ENCODE measurements around the gene IPCEF1. TPM values are rescaled to one million over a fixed set of nuclear protein-coding genes. Genes with fewer than 3 reads are reported as not detected.

The IPCEF1 gene
- total RNA-seq, 3 donors from 2014 or later (not counting 1 experiment from before 2014, with no cell fraction given): 31.4 to 53.2 (median 45.5) TPM

DNA sequence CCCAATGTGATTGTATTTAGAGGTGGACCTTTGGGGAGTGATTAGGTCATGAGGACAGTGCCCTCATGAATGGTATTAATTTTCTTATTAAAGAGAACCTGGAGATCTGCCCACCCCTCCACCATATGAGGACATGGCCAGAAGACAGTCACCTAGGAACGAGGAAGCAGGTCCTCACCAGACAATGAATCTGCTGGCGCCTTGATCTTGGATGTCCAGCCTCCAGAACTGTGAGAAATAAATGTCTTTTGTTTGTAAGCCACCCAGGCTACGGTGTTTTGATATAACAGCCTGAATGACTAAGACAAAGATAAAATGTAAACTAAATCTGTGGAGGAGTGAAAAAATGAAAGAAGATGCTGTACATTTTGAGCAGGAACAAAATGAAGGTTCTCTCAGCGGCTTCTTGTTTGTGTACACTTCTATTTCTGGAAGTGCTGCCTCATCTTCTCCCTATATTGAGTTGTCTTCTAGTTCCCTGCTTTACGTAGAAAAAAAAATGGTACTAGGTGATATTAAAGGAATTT is 1.5 kb upstream of the IPCEF1 start:
- peaks cover 6 to 10% of the 10 kb centered on the region in 2 donors for H3K27me3 Mint-ChIP-seq (ENCODE audit: low read depth in 2 of 2)
- no peak overlapping the region for H3K27ac ChIP-seq (ENCODE audit: low read length)
- ATAC-seq (no peak), DNase-seq (no peak)
- H3K9me3 Mint-ChIP-seq: peaks cover 7 to 8% of the 10 kb centered on the region in 2 donors
- H3K4me3 ChIP-seq (ENCODE audit: low read length): no peak overlapping the region
- TF ChIP-seq CTCF (IDR thresholded peaks at IDR 0.05): no peak
- no peaks in the 10 kb centered on the region for H3K36me3 Mint-ChIP-seq
- no peaks in the 10 kb centered on the region for H3K9me3 ChIP-seq (ENCODE audit: control insufficient read depth, insufficient read depth, low read length)
- 90% methylated on average over 4 of the region's 5 CpGs for WGBS (ENCODE audit: insufficient coverage)
- peaks cover 7% of the 10 kb centered on the region for H3K4me1 ChIP-seq (ENCODE audit: control insufficient read depth, insufficient read depth, low read length)
- intact Hi-C loops (cut with micrococcal nuclease): no loop called here
- no peak overlapping the region for H3K4me3 Mint-ChIP-seq
- H3K36me3 ChIP-seq (ENCODE audit: control insufficient read depth, insufficient read depth, low read length): no peaks in the 10 kb centered on the region
- H3K27ac Mint-ChIP-seq: no peak overlapping the region
- no peaks in the 10 kb centered on the region for H3K27me3 ChIP-seq (ENCODE audit: control insufficient read depth, insufficient read depth, low read length)
- peaks cover 7 to 23% of the 10 kb centered on the region in 2 donors for H3K4me1 Mint-ChIP-seq

DNA sequence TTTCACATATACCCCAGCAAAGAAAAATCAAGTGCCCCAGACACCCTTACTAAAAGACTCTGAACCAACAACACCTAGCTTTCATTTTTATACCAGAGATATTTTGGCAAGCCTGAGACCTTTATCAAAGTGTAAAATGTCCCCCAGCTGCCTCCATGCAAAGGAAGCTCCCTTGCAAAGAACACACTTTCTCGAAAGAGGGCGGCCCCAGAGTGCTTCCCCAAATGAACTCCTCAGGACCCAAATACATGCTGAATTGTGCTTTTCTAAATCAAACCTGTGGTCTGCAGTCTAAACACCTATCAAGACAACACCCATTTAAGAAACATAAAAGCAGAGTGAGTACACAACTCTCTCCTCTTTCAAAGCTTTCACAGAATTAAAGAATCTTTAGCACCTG is 490 bp downstream of the IPCEF1 start:
- Histone ChIP-seq H3K4me3 (ENCODE audit: low read length) (no peak overlapping the region), H3K27me3 (ENCODE audit: control insufficient read depth, insufficient read depth, low read length) (no peaks in the 10 kb centered on the region), H3K36me3 (ENCODE audit: control insufficient read depth, insufficient read depth, low read length) (no peaks in the 10 kb centered on the region), H3K4me1 (ENCODE audit: control insufficient read depth, insufficient read depth, low read length) (peaks cover 7% of the 10 kb centered on the region), H3K27ac (ENCODE audit: low read length) (peak overlapping the region; percentile 15), H3K9me3 (ENCODE audit: control insufficient read depth, insufficient read depth, low read length) (no peaks in the 10 kb centered on the region)
- Mint-ChIP-seq H3K36me3 (no peaks in the 10 kb centered on the region), H3K27me3 (ENCODE audit: low read depth in 2 of 2) (peaks cover 6 to 9% of the 10 kb centered on the region in 2 donors), H3K27ac (no peak overlapping the region), H3K9me3 (peaks cover 7 to 8% of the 10 kb centered on the region in 2 donors), H3K4me3 (no peak overlapping the region), H3K4me1 (peaks cover 7 to 23% of the 10 kb centered on the region in 2 donors)
- TF ChIP-seq CTCF (IDR thresholded peaks at IDR 0.05): no peak
- DNase-seq (no peak), ATAC-seq (no peak)
- intact Hi-C loops (cut with micrococcal nuclease): no loop called here
- 67% methylated on average over 2 of the region's 2 CpGs for WGBS (ENCODE audit: insufficient coverage)

DNA sequence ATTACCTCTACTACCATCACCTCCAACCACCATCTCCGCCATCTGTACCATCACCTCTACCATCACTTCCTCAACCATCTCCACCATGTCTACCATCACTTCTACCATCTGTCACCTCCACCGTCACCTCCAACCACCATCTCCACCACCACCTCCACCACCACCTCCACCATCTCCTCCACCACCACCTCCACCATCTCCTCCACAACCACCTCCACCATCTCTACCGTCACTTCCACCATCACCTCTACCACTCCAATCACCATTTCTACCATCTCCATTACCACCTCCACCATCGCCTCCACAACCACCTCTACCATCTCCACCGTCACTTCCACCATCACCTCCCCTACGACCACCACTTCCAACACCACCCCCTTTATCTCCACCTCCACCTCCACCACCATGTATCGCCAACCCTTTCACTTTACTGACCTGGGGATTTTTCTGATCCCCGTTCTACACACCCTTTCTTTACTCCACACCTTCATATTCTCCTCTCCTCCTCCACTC is 2.3 kb downstream of the IPCEF1 start:
- DNase-seq (no peak), ATAC-seq (no peak)
- Mint-ChIP-seq H3K4me1 (peaks cover 6 to 18% of the 10 kb centered on the region in 2 donors), H3K9me3 (peaks cover 7 to 8% of the 10 kb centered on the region in 2 donors), H3K27me3 (ENCODE audit: low read depth in 2 of 2) (peaks cover 0 to 3% of the 10 kb centered on the region in 2 donors), H3K4me3 (no peak overlapping the region), H3K36me3 (no peaks in the 10 kb centered on the region), H3K27ac (peak overlapping the region in 1 of 2 donors; percentile 2)
- Histone ChIP-seq H3K36me3 (ENCODE audit: control insufficient read depth, insufficient read depth, low read length) (no peaks in the 10 kb centered on the region), H3K4me3 (ENCODE audit: low read length) (no peak overlapping the region), H3K4me1 (ENCODE audit: control insufficient read depth, insufficient read depth, low read length) (peaks cover 7% of the 10 kb centered on the region), H3K27me3 (ENCODE audit: control insufficient read depth, insufficient read depth, low read length) (no peaks in the 10 kb centered on the region), H3K9me3 (ENCODE audit: control insufficient read depth, insufficient read depth, low read length) (no peaks in the 10 kb centered on the region), H3K27ac (ENCODE audit: low read length) (no peak overlapping the region)
- intact Hi-C loops (cut with micrococcal nuclease): no loop called here
- TF ChIP-seq CTCF (IDR thresholded peaks at IDR 0.05): no peak
- 58% methylated on average over 8 of the region's 8 CpGs for WGBS (ENCODE audit: insufficient coverage)

- Mint-ChIP-seq H3K4me1 (peaks cover 0 to 13% of the 10 kb centered on the region in 2 donors), H3K27me3 (ENCODE audit: low read depth in 2 of 2) (peaks cover under 1 to 3% of the 10 kb centered on the region in 2 donors), H3K4me3 (no peak overlapping the region), H3K9me3 (peaks cover 7 to 8% of the 10 kb centered on the region in 2 donors), H3K27ac (no peak overlapping the region), H3K36me3 (no peaks in the 10 kb centered on the region)
- WGBS (ENCODE audit: insufficient coverage): no CpG with 5 or more reads among the region's 1 CpG
- Histone ChIP-seq H3K4me3 (ENCODE audit: low read length) (no peak overlapping the region), H3K27me3 (ENCODE audit: control insufficient read depth, insufficient read depth, low read length) (no peaks in the 10 kb centered on the region), H3K9me3 (ENCODE audit: control insufficient read depth, insufficient read depth, low read length) (no peaks in the 10 kb centered on the region), H3K27ac (ENCODE audit: low read length) (no peak overlapping the region), H3K4me1 (ENCODE audit: control insufficient read depth, insufficient read depth, low read length) (peaks cover 4% of the 10 kb centered on the region), H3K36me3 (ENCODE audit: control insufficient read depth, insufficient read depth, low read length) (no peaks in the 10 kb centered on the region)
- no peak for ATAC-seq
- intact Hi-C loops (cut with micrococcal nuclease): no loop called here
- no peak for TF ChIP-seq CTCF (IDR thresholded peaks at IDR 0.05)
- no peak for DNase-seq
Measured at GRCh38 chr6:154353626-154354025, 3.0 kb downstream of the IPCEF1 start.
